Naive B cell (primary cell): Measurements from ENCODE around the gene CARMIL1. TPM values are rescaled to one million over a fixed set of nuclear protein-coding genes. Genes with fewer than 3 reads are reported as not detected.

Experiments
- ATAC-seq, 2 donors: fragments of 150-1000 bp; cut with Tn5 transposase; 2 replicates each; pipeline ENCODE4 v1.10.0; 2021; ENCODE audit warnings: low read depth in 2 of 2, mild to moderate bottlenecking in 2 of 2, moderate library complexity in 2 of 2
- DNase-seq: peaks from one replicate; pipeline ENCODE4 v3.0.0; 2022
- H3K27ac Mint-ChIP-seq, 6 donors: one replicate each; pipeline ENCODE4 v1.8.0; 2020 to 2022; ENCODE audit warnings: mild to moderate bottlenecking in 6 of 6, mixed read lengths in 6 of 6, moderate library complexity in 5 of 6, inconsistent platforms in 2 of 6
- H3K27me3 Mint-ChIP-seq, 3 donors: one replicate each; pipeline ENCODE4 v1.8.0; 2021 to 2022; ENCODE audit warnings: mixed read lengths in 3 of 3, mild to moderate bottlenecking in 1 of 3
- H3K36me3 Mint-ChIP-seq, 2 donors: one replicate each; pipeline ENCODE4 v1.8.0; 2020 to 2022; ENCODE audit warnings: mixed read lengths in 2 of 2, inconsistent platforms in 1 of 2, mild to moderate bottlenecking in 1 of 2
- H3K4me1 Mint-ChIP-seq, 3 donors: one replicate each; pipeline ENCODE4 v1.8.0; 2020 to 2022; ENCODE audit warnings: mixed read lengths in 3 of 3, inconsistent platforms in 1 of 3, mild to moderate bottlenecking in 1 of 3, moderate library complexity in 1 of 3
- H3K4me3 Mint-ChIP-seq, 8 donors: one replicate each; pipeline ENCODE4 v1.8.0; 2020 to 2022; ENCODE audit warnings: mild to moderate bottlenecking in 8 of 8, mixed read lengths in 8 of 8, moderate library complexity in 8 of 8, inconsistent platforms in 2 of 8
- H3K9me3 Mint-ChIP-seq, 7 donors: one replicate each; pipeline ENCODE4 v1.8.0; 2020 to 2022; ENCODE audit warnings: mixed read lengths in 7 of 7, mild to moderate bottlenecking in 5 of 7, inconsistent platforms in 2 of 7, moderate library complexity in 1 of 7
- polyA plus RNA-seq, 6 donors: library from polyadenylated mRNA; unstranded; fragments of 300-500 nt; fragmentation: Illumina TruSeq; gene quantifications; one replicate each; pipeline ENCODE4 v1.2.3, GENCODE V29; 2021; ENCODE audit warnings: low read depth in 6 of 6

The CARMIL1 gene
- polyA plus RNA-seq, 6 donors from 2014 or later, result 0.39 to 7.3 (median 6.3) TPM; not detected in 1

GRCh38 chr6:25384967-25385366, 105.8 kb downstream of the CARMIL1 start:
- Mint-ChIP-seq H3K27me3 (no peaks in the 10 kb centered on the region), H3K36me3 (no peaks in the 10 kb centered on the region), H3K9me3 (peaks cover 0 to 1% (median 0%) of the 10 kb centered on the region in 7 donors), H3K27ac (peak overlapping the region in 3 of 6 donors; percentile 4 to 69 (median 25)), H3K4me3 (no peak overlapping the region), H3K4me1 (peaks cover 10 to 33% (median 25%) of the 10 kb centered on the region in 3 donors)
- DNase-seq, result no peak
- no peak for ATAC-seq

DNA sequence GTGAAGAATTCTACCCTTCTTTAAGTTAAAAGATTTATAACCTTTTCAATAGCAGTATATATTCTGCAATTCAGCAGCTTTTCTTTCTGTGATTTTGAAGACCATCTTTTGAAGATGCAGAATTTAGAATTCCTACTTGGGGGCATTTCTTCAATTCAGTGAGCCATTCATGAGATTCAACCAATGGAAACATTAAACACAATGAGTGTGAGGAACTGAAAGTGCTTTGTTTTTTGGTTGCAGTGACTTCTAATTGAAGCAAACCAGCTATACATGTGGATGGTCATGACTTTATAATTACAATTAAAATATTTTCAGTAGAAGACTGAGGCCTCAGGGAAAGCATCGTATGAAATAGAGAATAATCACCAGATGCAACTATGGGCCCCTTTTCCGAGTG, 108.3 kb downstream of the CARMIL1 start:
- H3K36me3 Mint-ChIP-seq, result no peaks in the 10 kb centered on the region
- peak overlapping the region; percentile 4 to 84 (median 58) for H3K4me3 Mint-ChIP-seq
- H3K4me1 Mint-ChIP-seq, result peaks cover 10 to 33% (median 25%) of the 10 kb centered on the region in 3 donors
- ATAC-seq (peak; percentile 77 to 88), DNase-seq (peak; percentile 31)
- H3K9me3 Mint-ChIP-seq, result peaks cover 0 to 1% (median 0%) of the 10 kb centered on the region in 7 donors
- H3K27me3 Mint-ChIP-seq, result no peaks in the 10 kb centered on the region
- peak overlapping the region; percentile 7 to 96 (median 42) for H3K27ac Mint-ChIP-seq

GRCh38 chr6:25387911-25388310, 108.7 kb downstream of the CARMIL1 start:
- Mint-ChIP-seq H3K36me3 (no peaks in the 10 kb centered on the region), H3K27ac (peak overlapping the region; percentile 7 to 96 (median 42)), H3K27me3 (no peaks in the 10 kb centered on the region), H3K4me1 (peaks cover 10 to 33% (median 25%) of the 10 kb centered on the region in 3 donors), H3K4me3 (peak overlapping the region; percentile 4 to 84 (median 58)), H3K9me3 (no peaks in the 10 kb centered on the region)
- ATAC-seq, result peak in 1 of 2 donors; percentile 13
- DNase-seq, result no peak

- no peaks in the 10 kb centered on the region for H3K9me3 Mint-ChIP-seq
- H3K36me3 Mint-ChIP-seq, result no peaks in the 10 kb centered on the region
- DNase-seq, result no peak
- peaks cover 10 to 33% (median 25%) of the 10 kb centered on the region in 3 donors for H3K4me1 Mint-ChIP-seq
- H3K4me3 Mint-ChIP-seq, result peak overlapping the region in 4 of 8 donors; percentile 39 to 84 (median 49)
- no peaks in the 10 kb centered on the region for H3K27me3 Mint-ChIP-seq
- peak overlapping the region in 4 of 6 donors; percentile 42 to 87 (median 66) for H3K27ac Mint-ChIP-seq
- no peak for ATAC-seq
These were observed 109.6 kb downstream of the CARMIL1 start for GRCh38 chr6:25388776-25389175.

- H3K27ac Mint-ChIP-seq, result peak overlapping the region in 3 of 6 donors; percentile 38 to 83 (median 42)
- peaks cover 10 to 33% (median 25%) of the 10 kb centered on the region in 3 donors for H3K4me1 Mint-ChIP-seq
- no peaks in the 10 kb centered on the region for H3K36me3 Mint-ChIP-seq
- ATAC-seq (no peak), DNase-seq (no peak)
- H3K9me3 Mint-ChIP-seq, result no peaks in the 10 kb centered on the region
- H3K4me3 Mint-ChIP-seq, result peak overlapping the region in 2 of 8 donors; percentile 3 to 84
- H3K27me3 Mint-ChIP-seq, result no peaks in the 10 kb centered on the region
These were observed 110.3 kb downstream of the CARMIL1 start for GRCh38 chr6:25389471-25389870.

- peaks cover 10 to 23% (median 17%) of the 10 kb centered on the region in 3 donors for H3K4me1 Mint-ChIP-seq
- no peak for ATAC-seq
These were observed 113.2 kb downstream of the CARMIL1 start for GRCh38 chr6:25392372-25392771.

DNA sequence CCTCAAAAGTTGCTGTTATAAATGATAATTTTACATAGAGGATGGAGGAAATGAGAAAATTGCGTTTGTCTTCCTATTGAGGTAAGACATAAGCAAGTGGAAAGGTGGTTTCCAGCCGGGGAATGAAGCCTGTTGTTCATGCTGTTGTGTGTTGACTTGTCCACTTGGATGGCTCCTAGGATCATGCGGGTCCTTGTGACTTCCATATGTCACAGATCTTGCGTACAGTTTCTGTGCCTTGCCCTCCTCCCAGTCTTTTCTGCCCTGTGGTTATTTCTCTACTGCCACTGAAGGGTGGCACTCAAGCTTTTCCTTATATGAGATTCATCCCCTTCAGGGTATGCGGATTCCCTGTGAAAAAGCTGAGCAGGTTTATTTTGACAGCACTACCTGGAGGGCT, 116.6 kb downstream of the CARMIL1 start:
- ATAC-seq, result no peak
- H3K27ac Mint-ChIP-seq, result no peak overlapping the region
- no peaks in the 10 kb centered on the region for H3K36me3 Mint-ChIP-seq
- no peak for DNase-seq
- H3K9me3 Mint-ChIP-seq, result no peaks in the 10 kb centered on the region
- no peaks in the 10 kb centered on the region for H3K27me3 Mint-ChIP-seq
- H3K4me3 Mint-ChIP-seq, result no peak overlapping the region
- no peaks in the 10 kb centered on the region for H3K4me1 Mint-ChIP-seq

More at GRCh38 chr6:25392372-25392771, 113.2 kb downstream of the CARMIL1 start:
- Mint-ChIP-seq H3K27me3 (no peaks in the 10 kb centered on the region), H3K4me3 (no peak overlapping the region), H3K27ac (no peak overlapping the region), H3K36me3 (no peaks in the 10 kb centered on the region), H3K9me3 (no peaks in the 10 kb centered on the region)
- no peak for DNase-seq

DNA sequence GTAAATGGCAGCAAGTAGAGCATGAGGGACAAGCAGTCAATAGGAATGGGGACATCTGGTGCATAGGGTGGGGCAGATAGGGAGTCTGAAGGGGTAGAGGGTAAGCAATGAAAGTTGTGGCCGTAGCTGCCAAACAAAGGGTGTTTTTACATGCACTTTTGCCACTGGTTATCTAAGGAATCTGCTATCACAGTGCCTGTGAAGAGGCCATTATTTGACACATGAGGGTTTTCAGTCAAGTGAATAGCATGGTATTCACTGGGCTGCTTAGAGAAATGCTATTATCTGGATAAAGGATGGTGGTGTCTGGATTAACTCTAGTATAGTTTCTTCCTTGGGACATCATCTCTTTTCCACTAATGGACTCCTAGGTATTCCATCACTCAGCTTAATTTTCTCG, 118.2 kb downstream of the CARMIL1 start:
- Mint-ChIP-seq H3K9me3 (no peaks in the 10 kb centered on the region), H3K4me1 (no peaks in the 10 kb centered on the region), H3K4me3 (no peak overlapping the region), H3K36me3 (no peaks in the 10 kb centered on the region), H3K27me3 (no peaks in the 10 kb centered on the region), H3K27ac (no peak overlapping the region)
- DNase-seq, result no peak
- ATAC-seq, result no peak

GRCh38 chr6:25399885-25400284, 120.7 kb downstream of the CARMIL1 start:
- no peak overlapping the region for H3K4me3 Mint-ChIP-seq
- peaks cover 0 to 12% (median 0%) of the 10 kb centered on the region in 3 donors for H3K4me1 Mint-ChIP-seq
- DNase-seq, result no peak
- no peaks in the 10 kb centered on the region for H3K36me3 Mint-ChIP-seq
- no peak overlapping the region for H3K27ac Mint-ChIP-seq
- H3K27me3 Mint-ChIP-seq, result no peaks in the 10 kb centered on the region
- H3K9me3 Mint-ChIP-seq, result no peaks in the 10 kb centered on the region
- ATAC-seq, result no peak

DNA sequence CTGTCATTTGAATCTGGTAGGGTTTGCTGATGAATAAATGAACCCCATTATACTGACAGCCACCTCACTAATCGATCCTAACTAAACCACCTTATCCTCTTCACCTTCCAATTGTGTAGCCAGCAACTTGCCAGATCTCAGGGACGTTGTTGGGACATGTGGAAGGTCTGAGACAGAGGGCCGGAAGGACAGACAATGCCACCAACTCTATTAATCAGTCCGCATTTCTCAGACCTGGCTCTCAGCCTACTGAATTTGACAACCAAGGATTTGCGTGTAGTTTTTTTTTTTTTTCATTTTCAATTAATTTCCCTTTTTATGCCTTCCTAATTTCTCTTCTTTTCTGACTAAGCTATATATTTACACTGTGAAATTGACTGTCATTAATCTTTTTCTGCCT, 122.5 kb downstream of the CARMIL1 start:
- Mint-ChIP-seq H3K27ac (no peak overlapping the region), H3K4me1 (peaks cover 0 to 12% (median 0%) of the 10 kb centered on the region in 3 donors), H3K9me3 (no peaks in the 10 kb centered on the region), H3K36me3 (no peaks in the 10 kb centered on the region), H3K27me3 (no peaks in the 10 kb centered on the region), H3K4me3 (no peak overlapping the region)
- no peak for ATAC-seq
- DNase-seq, result no peak

GRCh38 chr6:25402125-25402524, 123.0 kb downstream of the CARMIL1 start:
- no peak for ATAC-seq
- Mint-ChIP-seq H3K36me3 (no peaks in the 10 kb centered on the region), H3K27ac (no peak overlapping the region), H3K4me3 (no peak overlapping the region), H3K27me3 (no peaks in the 10 kb centered on the region), H3K9me3 (no peaks in the 10 kb centered on the region), H3K4me1 (peaks cover 0 to 12% (median 0%) of the 10 kb centered on the region in 3 donors)
- no peak for DNase-seq

- no peak for ATAC-seq
These were observed 124.0 kb downstream of the CARMIL1 start for GRCh38 chr6:25403150-25403549.

DNA sequence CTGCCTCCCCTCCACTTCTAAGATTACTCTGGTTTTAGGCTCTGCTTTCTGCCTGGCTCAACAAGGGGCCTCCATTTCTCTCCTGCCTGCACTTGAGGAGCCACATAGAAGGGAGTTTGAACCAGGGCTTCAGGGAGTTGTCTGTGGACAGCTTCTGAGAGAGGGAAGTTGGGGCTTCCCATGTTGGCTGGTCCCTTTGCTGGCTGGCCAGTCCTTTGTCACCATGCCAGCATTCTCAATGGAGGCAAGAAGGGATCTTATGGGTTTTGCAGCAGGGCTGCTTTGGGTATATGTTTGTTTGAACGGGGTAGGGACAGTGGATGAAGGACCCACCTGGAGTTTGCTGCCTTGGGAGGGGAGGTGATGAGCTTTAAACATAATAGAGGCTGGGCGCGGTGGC, 124.9 kb downstream of the CARMIL1 start:
- Mint-ChIP-seq H3K27ac (peak overlapping the region in 2 of 6 donors; percentile 39 to 80), H3K4me1 (peaks cover 0 to 12% (median 0%) of the 10 kb centered on the region in 3 donors), H3K9me3 (no peaks in the 10 kb centered on the region)

More at GRCh38 chr6:25403150-25403549, 124.0 kb downstream of the CARMIL1 start:
- no peaks in the 10 kb centered on the region for H3K9me3 Mint-ChIP-seq
- H3K4me1 Mint-ChIP-seq, result peaks cover 0 to 12% (median 0%) of the 10 kb centered on the region in 3 donors
- peak overlapping the region in 3 of 6 donors; percentile 2 to 81 (median 67) for H3K27ac Mint-ChIP-seq
- H3K27me3 Mint-ChIP-seq, result no peaks in the 10 kb centered on the region
- no peaks in the 10 kb centered on the region for H3K36me3 Mint-ChIP-seq
- peak overlapping the region in 2 of 8 donors; percentile 6 to 76 for H3K4me3 Mint-ChIP-seq
- DNase-seq, result no peak

GRCh38 chr6:25404693-25405169, 125.6 kb downstream of the CARMIL1 start:
- peaks cover 0 to 12% (median 0%) of the 10 kb centered on the region in 3 donors for H3K4me1 Mint-ChIP-seq
- H3K36me3 Mint-ChIP-seq, result no peaks in the 10 kb centered on the region
- H3K9me3 Mint-ChIP-seq, result no peaks in the 10 kb centered on the region
- peak; percentile 85 to 91 for ATAC-seq
- H3K27ac Mint-ChIP-seq, result peak overlapping the region in 3 of 6 donors; percentile 33 to 80 (median 39)
- no peak overlapping the region for H3K4me3 Mint-ChIP-seq
- no peaks in the 10 kb centered on the region for H3K27me3 Mint-ChIP-seq
- peak; percentile 60 for DNase-seq

More for the DNA sequence above, 124.9 kb downstream of the CARMIL1 start:
- DNase-seq, result no peak
- H3K4me3 Mint-ChIP-seq, result peak overlapping the region in 1 of 8 donors; percentile 31
- H3K36me3 Mint-ChIP-seq, result no peaks in the 10 kb centered on the region
- no peak for ATAC-seq
- H3K27me3 Mint-ChIP-seq, result no peaks in the 10 kb centered on the region
